Inflammatory macrophage (primary cell): ENCODE measurements around the gene CAVIN1.

Experiments used
- DNase-seq, 2 donors: peaks; one replicate each; pipeline ENCODE4 v3.0.0-alpha.2; 2020 to 2022

Gene CAVIN1

DNA sequence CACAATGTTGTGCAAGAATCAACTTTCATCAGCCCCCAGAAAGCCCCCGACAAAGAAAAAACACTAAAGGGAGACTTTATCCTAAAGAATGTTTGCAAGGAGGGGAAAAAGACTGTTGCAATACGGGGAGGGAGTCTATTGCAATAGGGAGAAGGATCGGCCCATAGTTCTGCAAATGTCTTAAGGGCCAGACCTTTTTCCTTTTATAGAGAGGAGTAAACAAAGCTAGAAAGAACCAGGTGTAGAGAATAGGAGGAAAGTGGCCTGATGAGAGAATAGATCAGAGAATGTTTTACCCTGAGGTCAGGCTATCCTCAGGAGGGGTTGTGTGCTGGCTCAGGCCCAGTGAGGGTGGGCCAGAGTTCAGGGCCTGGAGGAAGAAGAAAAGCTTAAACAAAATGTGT lies 8.7 kb upstream of the CAVIN1 start:
- peak; percentile 17 to 48 for DNase-seq

DNA sequence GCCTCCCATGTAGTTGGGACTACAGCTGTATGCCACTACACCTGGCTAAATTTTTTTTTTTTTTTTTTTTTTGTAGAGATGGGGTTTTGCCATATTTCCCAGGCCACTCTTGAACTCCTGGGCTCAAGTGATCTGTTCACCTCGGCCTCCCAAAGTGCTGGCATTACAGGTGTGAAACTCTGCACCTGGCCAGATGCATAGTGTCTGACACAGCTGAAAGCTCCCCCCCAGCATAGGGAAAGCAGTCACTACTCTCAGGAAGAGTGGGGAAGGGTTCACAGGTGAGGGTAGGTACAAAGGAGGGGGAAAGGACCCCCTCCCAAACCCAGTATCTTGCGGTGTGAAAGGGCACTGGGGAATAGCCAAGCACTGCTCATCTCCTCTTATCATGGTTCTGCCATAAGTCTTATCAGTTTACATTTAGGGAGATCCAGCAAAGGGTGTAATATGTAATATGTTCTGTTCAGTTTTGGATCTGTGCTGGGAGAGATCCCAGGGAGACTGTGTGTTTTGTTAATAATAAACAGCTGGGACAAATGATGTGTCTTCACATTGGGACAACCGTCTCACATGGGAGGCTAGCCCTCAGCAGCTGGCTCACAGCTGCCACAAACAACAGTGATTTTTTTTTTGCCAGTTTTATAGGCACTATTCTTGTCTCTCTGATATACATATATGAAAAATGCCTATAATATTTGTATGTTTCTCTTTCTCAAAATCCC lies 6.8 kb upstream of the CAVIN1 start:
- no peak for DNase-seq

DNA sequence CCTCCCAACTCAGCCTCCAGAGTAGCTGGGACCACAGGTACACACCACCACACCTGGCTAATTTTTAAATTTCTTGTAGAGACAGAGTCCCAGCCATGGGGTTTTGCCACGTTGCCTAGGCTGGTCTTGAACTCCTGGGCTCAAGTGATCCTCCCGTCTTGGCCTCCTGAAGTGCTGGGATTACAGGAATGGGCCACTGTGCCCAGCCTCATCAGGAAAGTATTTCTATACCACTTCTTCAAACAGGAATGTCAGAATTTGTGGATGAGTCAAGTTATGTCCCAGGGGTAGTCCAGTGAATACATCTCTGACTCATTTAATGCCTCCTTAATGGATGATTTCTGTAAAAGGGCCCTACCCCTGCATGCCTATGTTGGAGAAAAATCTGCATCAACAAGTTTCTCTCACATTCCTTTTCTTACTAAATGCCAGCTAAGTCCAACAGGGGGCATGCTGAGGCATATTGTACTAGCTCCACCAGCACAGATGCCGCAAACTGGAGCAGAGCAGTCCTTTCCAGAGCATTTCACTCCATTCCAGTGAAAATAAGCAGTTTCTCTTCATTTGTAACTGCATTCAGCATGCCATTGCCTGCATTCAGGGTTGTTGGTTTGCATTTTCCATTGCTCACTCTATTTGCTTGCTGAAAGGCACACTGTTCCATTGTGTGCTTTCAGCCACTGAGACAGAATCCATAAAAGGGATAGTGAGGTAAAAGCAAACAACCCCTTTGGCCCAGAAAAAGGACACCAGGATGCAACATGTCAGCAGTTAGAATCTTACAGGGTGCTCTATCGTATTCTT lies 5.3 kb upstream of the CAVIN1 start:
- peak; percentile 68 to 74 for DNase-seq

DNA sequence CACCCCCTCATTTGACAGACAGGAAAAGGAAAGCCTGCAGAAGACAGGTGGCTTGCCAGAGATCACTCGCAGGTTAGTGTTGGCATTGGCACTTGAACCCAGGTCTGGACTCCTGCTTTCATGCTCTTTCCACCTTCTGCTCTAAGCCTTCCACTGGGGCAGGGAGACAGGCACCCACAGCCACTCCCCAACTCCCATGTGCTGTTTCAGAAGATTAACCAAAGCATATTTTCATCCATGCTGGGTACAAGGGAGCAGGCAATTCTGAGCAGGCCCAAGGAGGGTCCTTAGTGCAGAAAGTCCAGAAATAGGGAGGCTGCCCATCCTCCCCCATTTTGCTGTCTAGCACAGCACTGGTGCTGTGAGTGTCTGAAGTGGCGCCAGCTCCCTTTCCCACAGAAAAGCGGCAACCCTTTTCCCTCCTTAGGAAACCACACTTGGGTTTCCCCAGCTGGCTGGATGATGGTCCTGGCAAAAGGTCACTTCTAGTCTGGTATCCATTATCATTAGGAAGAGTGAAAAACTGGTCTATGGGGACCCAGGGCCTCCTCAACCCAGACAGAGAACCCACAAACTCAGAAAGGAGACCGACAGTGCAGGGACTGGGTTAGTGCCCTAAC lies 2.0 kb upstream of the CAVIN1 start:
- DNase-seq: no peak

DNA sequence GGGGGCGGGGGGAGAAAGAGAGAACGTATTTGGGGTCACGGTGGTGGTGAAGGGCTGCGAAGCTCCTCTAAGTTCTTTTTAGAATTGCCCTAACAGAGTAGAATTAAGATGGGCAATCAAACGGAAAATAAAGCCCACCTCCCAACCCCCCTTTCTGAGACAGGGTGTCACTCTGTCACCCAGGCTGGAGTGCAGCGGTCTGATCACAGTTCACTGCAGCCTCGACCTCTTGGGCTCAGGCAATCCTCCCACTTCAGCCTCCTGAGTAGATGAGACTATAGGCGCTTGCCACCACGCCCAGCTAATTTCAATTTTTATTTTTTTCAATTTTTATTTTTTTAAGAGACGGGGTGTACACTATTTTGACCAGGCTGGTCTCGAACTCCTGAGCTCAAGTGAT lies 710 bp upstream of the CAVIN1 start:
- DNase-seq: no peak

DNA sequence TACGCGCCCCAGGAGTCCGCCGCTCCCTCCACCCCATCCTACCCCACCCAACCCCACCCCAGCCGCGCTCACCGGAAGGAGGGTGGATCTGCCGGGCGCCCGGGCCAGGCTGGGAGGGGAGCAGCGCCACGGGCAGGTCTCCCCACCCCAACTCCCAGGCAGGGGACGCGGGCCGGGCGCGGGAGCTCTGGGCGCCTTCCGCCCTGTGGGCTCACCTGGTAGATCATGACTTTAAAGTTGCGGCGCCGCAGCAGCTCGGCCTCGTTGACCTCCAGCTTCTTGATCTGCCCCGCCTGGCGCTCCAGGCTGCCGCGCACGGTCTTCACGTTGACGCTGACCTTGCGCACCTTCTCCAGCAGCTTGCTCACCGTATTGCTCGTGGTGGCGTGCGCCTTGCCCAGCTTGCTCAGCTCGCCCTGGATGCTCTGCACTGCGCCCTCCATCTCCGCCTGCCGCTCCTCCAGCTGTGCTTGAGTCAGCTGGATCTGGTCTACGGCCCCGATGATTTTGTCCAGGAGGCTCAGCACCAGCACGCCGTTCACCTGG lies 571 bp downstream of the CAVIN1 start:
- DNase-seq: no peak

DNA sequence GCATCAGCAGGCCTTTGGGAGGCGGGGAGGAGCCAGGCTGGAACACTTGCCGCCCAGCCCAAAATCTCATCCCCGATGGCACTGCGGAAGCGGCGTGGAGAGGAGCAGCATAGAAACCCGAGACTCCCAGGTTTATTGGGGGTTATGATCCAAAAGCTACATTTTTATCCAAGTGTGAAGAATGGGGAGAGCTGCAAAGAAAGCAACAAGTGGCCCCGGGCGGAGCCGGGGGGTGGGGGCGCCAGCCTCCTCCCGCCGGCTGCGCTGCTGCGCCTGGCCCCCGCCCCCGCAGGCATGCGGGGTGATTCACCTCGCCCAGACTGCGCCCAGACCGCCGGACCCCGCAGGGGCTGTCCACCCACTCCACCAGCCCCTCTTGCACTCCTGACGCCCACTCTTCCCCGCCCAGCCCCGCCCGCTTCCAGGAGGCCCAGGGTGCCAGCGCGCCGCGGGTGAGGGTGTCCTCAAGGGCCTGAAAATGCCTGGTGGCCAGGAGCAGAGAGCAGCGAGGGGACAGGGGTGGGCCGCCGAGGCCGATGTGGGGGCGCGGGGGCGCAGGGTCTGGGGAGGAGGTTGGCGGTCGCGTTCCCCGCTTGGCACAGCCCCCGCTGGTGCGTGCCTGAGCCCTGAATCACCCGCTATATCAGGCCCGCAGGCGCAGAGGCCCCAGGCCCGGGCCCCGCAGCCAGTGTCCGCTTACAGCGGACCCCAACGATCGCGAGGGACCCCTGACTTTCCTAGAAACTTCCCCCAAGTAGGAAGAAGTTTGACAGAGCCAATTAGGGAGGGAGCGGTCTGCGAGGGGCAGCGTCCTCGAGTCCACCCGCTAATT lies 1.3 kb downstream of the CAVIN1 start:
- DNase-seq: peak in 1 of 2 donors; percentile 10

DNA sequence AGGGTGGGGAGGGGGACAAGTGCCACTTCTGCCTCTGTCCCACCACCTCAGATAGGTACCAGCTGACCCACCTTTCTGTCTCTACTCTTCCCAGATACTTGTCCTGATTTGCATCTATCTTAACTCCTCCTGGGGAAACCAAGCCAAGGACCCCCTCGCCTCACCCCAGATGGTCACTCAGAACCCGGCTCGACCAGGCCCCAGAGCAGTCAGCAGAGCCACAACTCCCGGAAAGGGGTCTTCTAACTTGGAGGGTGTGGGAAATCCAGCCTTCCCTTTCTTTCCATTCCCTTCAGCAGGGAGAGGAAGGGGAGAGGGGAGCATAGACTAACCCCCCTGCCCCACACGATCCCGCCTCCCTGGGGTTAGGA lies 1.9 kb downstream of the CAVIN1 start:
- DNase-seq: no peak

DNA sequence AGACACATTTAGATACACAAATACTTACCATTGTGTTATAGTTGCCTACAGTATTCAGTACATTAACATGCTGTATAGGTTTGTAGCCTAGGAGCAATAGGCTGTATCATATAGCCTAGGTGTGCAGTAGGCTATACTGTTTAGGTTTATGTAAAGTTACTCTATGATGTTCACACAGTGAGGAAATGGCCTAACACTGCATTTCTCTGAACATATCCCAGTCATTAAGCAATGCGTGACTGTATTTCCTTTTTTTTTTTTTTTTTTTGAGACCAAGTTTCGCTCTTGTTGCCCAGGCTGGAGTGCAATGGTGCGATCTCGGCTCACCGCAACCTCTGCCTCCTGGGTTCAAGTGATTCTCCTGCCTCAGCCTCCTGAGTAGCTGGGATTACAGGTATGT lies 5.1 kb downstream of the CAVIN1 start:
- DNase-seq: peak; percentile 61 to 84

DNA sequence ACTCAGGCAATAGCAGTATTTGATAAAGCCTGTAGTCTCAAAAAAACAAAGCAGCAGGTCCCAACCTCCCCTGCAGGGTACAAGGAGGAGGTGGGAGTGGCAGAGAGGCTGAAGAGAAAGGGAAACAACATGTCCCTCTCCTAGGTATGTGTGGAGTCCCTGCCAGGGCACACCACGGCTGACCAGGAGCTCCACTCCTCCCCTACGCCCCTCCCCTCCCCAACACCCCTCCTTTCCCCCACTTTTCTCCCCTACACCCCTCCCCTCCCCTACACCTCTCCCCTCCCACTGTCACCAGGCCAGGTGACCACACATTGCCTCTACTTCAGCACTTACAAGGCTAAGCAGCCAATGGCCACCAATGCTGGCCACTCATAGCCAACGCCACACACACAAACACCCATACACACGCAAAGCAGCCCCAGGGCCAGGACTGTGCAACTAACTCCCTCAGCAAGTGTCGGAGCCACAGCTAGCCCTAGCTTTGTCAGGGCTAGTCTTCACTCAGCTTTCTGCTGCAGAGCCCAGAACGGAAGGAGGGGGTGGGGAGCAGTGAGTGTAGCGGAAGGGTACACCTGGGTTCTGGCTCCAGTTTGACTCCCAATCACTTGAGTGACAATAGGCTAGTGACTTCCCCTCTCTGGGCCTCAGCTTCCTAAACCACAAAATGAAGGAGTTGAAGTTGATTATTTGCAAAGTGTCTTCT lies 8.2 kb downstream of the CAVIN1 start:
- DNase-seq: peak; percentile 22 to 35

DNA sequence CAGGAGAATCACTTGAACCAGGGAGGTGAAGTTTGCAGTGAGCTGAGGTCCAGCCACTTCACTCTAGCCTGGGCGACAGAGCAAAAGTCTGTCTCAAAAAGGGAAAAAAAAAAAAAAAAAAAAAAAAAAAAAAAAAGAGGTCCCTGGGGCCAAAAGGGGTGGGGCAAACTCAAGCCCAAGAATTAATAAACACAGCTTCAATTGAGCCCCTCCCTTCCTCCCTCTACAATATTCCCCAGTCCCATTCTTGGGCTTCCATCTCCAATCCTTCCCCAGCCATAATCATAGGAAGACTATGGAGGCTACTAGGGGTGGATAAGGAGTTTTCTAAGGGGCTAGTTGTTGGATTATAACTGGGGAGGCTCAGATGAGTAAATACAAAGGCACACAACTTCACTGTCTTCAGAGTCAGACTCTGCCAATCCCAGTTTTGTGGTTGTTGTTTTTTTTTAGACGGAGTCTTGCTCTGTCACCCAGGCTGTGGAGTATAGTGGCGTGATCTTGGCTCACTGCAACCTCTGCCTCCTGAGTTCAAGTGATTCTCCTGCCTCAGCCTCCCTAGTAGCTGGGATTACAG lies 9.5 kb downstream of the CAVIN1 start:
- DNase-seq: no peak

DNA sequence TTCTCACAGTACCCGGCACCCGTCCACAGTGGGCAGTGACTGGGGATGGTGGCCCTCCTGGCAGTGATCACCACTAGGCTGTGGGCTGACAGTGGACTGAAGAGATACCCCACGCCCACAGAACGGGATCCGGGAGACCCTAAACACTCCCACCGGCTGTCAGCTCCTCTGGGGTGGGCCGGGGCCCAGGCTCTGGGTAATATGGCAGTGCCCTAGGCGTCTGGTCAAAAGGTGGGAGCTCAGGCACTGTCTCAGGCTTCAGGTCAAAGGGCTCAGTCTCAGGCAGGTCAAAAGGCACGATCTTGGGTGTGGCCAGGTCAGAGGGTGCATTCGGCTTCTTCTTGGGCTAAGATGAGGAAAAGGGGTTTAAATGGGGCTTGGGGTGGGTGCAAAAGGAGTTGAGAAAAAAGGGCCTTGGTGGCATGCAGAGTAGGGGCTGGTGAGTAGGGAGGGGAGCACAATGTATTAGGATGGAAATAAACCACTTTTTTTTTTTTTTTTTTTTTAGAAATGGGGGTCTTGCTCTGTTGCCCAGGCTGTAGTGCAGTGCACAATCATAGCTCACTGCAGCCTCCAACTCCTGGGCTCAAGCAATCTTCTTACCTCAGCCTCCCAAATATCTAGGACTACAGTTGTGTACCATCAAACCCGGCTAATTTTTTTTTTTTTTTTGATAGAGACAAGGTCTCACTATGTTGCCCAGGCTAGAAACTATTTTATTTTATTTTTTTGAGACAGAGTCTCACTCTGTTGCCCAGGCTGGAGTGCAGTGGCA lies 11.0 kb downstream of the CAVIN1 start:
- no peak for DNase-seq

DNA sequence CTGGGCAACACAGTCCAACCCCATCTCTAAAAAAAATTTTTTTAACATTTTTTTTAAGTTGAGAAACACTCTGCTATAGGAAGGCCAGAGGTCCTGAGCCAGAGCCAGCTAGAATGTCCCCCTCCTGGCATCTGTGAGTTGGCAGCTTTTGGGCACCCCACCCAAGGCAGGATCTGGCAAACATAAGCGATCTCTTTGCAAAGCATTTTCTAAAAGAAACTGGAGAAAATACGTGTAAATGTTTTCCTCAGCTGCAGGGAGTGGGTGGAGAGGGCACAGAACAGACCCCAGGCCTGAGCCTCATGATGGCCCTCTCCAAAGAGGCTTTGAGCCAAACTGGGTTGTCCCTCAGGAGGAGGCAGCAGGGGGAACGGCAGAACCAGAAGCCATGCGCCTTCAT lies 11.7 kb downstream of the CAVIN1 start:
- DNase-seq: no peak

DNA sequence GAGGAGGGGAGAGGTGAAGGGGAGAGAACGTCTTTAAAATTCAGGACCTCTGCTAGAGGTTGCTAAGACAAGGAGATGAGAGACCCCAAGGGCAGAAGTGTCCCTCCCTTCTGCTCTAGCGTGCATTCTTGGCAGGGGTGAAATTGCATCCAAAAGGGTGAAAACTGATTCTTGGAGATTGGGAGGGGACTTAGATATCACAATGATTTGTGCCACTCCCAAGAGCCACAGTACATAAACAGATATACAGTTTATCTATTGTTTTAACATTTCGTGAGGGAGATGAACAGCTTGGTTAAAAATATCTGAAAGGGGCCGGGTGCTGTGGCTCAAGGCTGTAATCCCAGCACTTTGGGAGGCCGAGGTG lies 12.8 kb downstream of the CAVIN1 start:
- no peak for DNase-seq

DNA sequence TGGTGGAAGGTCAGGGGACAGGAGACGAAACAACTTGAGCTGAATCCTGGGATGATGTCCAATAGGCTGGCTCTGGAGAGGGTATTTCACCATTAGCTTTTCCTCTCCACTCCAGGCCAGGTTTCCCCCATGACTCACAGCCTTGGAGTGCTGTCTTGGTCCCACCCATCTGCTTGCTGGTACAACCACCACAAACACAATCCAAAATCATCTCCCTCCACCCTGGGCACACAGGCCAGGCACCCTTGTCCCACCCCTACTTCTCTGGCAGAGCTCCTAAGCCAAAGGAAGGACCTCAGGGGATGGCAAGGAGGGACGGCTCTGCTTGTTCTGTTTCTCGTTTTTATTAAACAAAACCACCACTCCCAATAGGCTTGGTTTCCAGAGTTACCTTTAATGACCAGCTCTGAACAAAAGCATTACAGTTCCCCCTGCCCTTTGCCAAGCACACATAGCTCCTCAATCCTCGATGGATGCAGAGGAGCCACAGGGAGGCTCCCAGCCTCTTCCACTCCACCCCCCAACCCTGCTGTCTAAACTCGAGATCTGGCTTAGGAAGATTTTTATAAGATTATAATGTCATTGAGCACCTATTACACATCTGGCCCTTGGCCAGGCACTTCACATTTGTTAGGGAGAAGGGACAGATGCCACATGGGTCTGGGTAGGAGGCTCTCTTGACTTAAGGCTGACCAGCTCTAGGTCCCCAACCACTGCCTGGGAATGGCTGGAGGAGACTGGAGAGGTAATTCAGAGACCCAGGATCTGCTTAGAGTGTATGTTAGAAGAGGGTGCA lies 13.3 kb downstream of the CAVIN1 start:
- no peak for DNase-seq

DNA sequence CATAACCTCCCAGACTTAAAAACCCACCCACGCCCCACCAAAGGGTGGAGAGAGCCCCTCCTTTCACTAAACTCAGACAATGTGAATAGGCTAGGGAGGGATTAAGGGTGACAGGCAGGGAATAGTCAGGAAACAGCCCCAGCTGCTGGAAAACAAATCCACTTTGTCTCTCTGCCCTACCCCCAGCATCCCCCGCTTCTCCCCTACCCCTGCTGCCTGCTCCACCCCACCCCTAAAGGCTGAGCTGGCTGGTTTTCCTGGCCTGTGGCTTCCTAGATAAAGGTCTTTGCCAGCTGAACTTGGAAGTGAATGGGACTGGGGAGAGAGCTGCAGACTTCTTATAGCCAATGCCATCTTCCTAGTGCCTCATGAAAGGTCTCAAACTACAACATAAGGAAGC lies 15.0 kb downstream of the CAVIN1 start:
- no peak for DNase-seq

DNA sequence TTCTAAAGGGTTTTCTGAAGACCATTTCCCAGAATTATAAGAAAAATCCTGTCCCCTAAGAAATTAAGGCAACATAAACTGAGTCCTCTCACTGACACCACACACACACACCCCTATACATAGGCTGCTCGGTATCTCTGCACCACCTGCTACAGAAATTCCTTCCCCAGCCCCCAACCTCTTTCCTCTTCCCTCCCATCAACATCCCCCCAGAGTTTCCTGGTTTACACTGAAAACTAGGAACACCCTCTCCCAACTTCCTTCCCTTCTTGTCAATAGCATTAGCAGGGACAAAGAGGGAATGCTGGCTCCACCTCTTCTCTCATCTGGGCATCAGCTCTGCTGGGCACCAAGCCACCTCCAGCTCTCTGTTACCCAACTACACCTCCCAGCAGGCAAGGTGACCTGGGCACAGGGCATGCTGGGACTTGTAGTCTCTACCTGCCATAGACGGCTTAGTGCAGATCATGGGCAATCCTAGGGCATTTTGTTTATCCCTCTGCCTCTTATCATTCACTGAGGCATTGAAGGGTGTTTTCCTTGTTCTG lies 15.7 kb downstream of the CAVIN1 start:
- peak in 1 of 2 donors; percentile 18 for DNase-seq

DNA sequence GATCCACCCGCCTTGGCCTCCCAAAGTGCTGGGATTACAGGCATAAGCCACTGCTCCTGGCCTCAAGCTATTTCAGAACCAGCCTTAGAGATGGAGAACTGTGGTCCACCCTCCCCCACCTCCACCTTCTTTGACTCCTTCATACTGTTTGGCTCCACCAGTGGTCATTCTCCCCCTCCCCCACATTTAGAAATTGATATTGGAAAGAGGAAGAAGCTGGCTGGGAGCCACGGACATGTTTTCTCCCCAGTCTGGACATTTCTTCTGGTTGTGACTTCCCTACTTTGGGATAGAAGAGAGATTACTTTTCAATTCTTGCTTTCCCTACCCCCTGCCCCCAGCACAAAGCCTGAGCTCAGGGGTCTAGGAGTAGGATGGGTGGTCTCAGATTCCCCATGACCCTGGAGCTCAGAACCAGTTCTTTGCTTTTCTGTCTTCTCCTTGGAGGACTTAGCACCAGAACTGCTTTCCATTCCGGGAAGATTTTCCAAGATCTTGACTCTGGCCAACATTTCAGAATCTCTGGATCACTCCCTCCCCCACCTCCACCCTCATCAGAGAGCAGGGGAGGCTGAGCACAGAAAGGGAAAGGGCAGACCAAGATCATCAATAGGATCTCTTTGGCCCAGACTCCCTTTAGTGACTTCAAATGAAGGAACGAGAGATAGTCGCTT lies 16.3 kb downstream of the CAVIN1 start:
- DNase-seq: peak; percentile 25 to 43

DNA sequence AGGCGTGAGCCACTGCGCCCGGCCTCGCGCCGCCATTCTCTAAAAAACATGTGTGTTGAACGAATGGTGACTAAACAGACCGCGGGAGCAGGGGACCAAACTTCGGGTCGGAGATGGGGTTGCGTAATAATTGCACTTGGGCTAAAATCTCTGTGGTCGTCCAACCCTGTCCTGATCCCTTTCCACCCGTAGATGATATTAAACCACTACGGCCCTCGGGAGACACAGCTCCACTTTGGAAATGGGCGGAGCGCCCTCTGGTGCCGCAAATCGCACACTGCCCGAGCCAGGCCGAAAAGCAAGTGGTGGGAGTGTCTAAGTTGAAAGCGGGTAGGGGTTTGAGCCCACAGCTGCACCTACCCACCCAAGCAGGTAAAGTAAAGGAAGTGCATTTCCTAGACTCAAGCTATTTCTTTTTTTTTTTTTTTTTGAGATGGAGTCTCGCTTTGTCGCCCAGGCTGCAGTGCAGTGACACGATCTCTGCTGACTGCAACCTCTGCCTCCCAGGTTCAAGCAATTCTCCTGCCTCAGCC lies 17.0 kb downstream of the CAVIN1 start:
- peak; percentile 69 to 75 for DNase-seq
